Stimulated activated CD4-positive, alpha-beta T cell treated with anti-CD3 and anti-CD28 coated beads, Interleukin-1b, Interleukin-23, amount 100 ng/mL, for 48 hours (primary cell): ENCODE measurements around the gene GPR150.

Experiments used
- DNase-seq: peaks from one replicate; pipeline ENCODE4 v3.0.0-alpha.2; 2020

GPR150 gene

GRCh38 chr5:95654196-95654595, 34.3 kb downstream of the GPR150 start:
- no peak for DNase-seq

GRCh38 chr5:95655575-95655974, 35.7 kb downstream of the GPR150 start:
- DNase-seq, result no peak

GRCh38 chr5:95660060-95660459, 40.2 kb downstream of the GPR150 start:
- no peak for DNase-seq

- DNase-seq, result no peak
Measured at GRCh38 chr5:95662946-95663345, 43.1 kb downstream of the GPR150 start.

GRCh38 chr5:95664204-95664786, 44.4 kb downstream of the GPR150 start:
- no peak for DNase-seq

GRCh38 chr5:95667061-95667618, 47.3 kb downstream of the GPR150 start:
- DNase-seq, result no peak

- DNase-seq, result no peak
Measured at GRCh38 chr5:95667678-95668077, 47.8 kb downstream of the GPR150 start.

GRCh38 chr5:95668216-95668615, 48.3 kb downstream of the GPR150 start:
- DNase-seq, result no peak

GRCh38 chr5:95668728-95669127, 48.8 kb downstream of the GPR150 start:
- no peak for DNase-seq

GRCh38 chr5:95669540-95669939, 49.7 kb downstream of the GPR150 start:
- DNase-seq, result no peak

- no peak for DNase-seq
Measured at GRCh38 chr5:95669985-95670384, 50.1 kb downstream of the GPR150 start.

- DNase-seq, result no peak
Measured at GRCh38 chr5:95670568-95670967, 50.7 kb downstream of the GPR150 start.
